HG02885 (cell line): ENCODE data around the gene MAFG.
A peak's percentile ranks its signal among the peaks of the same experiment; 100 is the strongest.

ENCODE experiments used
- ATAC-seq: cut with Tn5 transposase; IDR thresholded peaks from one replicate; pipeline ENCODE4 v1.9.1; 2021; ENCODE audit warnings: mild to moderate bottlenecking; ENCODE audit not compliant: unreplicated experiment, poor library complexity

Gene MAFG

GRCh38 chr17:81871387-81872230 is 55.9 kb downstream of the MAFG start:
- ATAC-seq: peak; percentile 56

GRCh38 chr17:81870981-81871386 is 56.6 kb downstream of the MAFG start, which contains the start of gene ARHGDIA:
TSS of gene ARHGDIA (minus strand) at chr17:81871337. CDS start at chr17:81869930, 1,407 bp downstream.
- ATAC-seq: peak; percentile 22

- no peak for ATAC-seq
Observed at GRCh38 chr17:81870131-81870980, 57.2 kb downstream of the MAFG start.

- no peak for ATAC-seq
Observed at GRCh38 chr17:81869221-81870130, 58.1 kb downstream of the MAFG start.

- no peak for ATAC-seq
Observed at GRCh38 chr17:81868674-81869220, 58.8 kb downstream of the MAFG start.
